ENCODE measurements around the gene NHSL1. TPM values are rescaled to one million over a fixed set of nuclear protein-coding genes. Genes with fewer than 3 reads are reported as not detected.
A peak's percentile ranks its signal among the peaks of the same experiment; 100 is the strongest.

NHSL1 gene
- total RNA-seq, 3 donors from 2014 or later = 53.1 to 155 (median 107) TPM

GRCh38 chr6:138537106-138537505, 37.8 kb upstream of the NHSL1 start:
- H3K4me3 ChIP-seq = no peak overlapping the region
- TF ChIP-seq CTCF (IDR thresholded peaks at IDR 0.05) = no peak
- no peaks in the 10 kb centered on the region for H3K4me1 ChIP-seq (ENCODE audit: low read depth)
- no peak for ATAC-seq
- no peaks in the 10 kb centered on the region for H3K9me3 ChIP-seq
- H3K36me3 ChIP-seq (ENCODE audit: low read depth) = no peaks in the 10 kb centered on the region
- intact Hi-C loops (cut with DNase I, micrococcal nuclease) = no loop called here
- no peak for DNase-seq

- Histone ChIP-seq H3K4me1 (ENCODE audit: low read depth) (no peaks in the 10 kb centered on the region), H3K36me3 (ENCODE audit: low read depth) (no peaks in the 10 kb centered on the region), H3K9me3 (no peaks in the 10 kb centered on the region), H3K4me3 (no peak overlapping the region)
- ATAC-seq = peak; percentile 92
- no peak for TF ChIP-seq CTCF (IDR thresholded peaks at IDR 0.05)
- no peak for DNase-seq
- intact Hi-C loops (cut with DNase I, micrococcal nuclease) = no loop called here
Observed at GRCh38 chr6:138535728-138536455, 36.6 kb upstream of the NHSL1 start.

GRCh38 chr6:138533667-138534066, 34.4 kb upstream of the NHSL1 start:
- no peaks in the 10 kb centered on the region for H3K4me1 ChIP-seq (ENCODE audit: low read depth)
- no peak overlapping the region for H3K4me3 ChIP-seq
- H3K36me3 ChIP-seq (ENCODE audit: low read depth) = no peaks in the 10 kb centered on the region
- ATAC-seq (no peak), DNase-seq (no peak)
- H3K9me3 ChIP-seq = no peaks in the 10 kb centered on the region
- intact Hi-C loops (cut with DNase I, micrococcal nuclease) = no loop called here
- no peak for TF ChIP-seq CTCF (IDR thresholded peaks at IDR 0.05)

- DNase-seq = no peak
- TF ChIP-seq CTCF (IDR thresholded peaks at IDR 0.05) = no peak
- H3K9me3 ChIP-seq = no peaks in the 10 kb centered on the region
- no peak overlapping the region for H3K4me3 ChIP-seq
- no peaks in the 10 kb centered on the region for H3K36me3 ChIP-seq (ENCODE audit: low read depth)
- no peaks in the 10 kb centered on the region for H3K4me1 ChIP-seq (ENCODE audit: low read depth)
- intact Hi-C loops (cut with DNase I, micrococcal nuclease) = no loop called here
- no peak for ATAC-seq
Observed at GRCh38 chr6:138531387-138531786, 32.1 kb upstream of the NHSL1 start.

GRCh38 chr6:138529478-138529877, 30.2 kb upstream of the NHSL1 start:
- no peak for DNase-seq
- H3K9me3 ChIP-seq = no peaks in the 10 kb centered on the region
- H3K4me3 ChIP-seq = no peak overlapping the region
- intact Hi-C loops (cut with DNase I, micrococcal nuclease) = no loop called here
- H3K4me1 ChIP-seq (ENCODE audit: low read depth) = no peaks in the 10 kb centered on the region
- TF ChIP-seq CTCF (IDR thresholded peaks at IDR 0.05) = no peak
- H3K36me3 ChIP-seq (ENCODE audit: low read depth) = no peaks in the 10 kb centered on the region
- no peak for ATAC-seq

- no peak for DNase-seq
- no peaks in the 10 kb centered on the region for H3K9me3 ChIP-seq
- no peak overlapping the region for H3K4me3 ChIP-seq
- no peaks in the 10 kb centered on the region for H3K36me3 ChIP-seq (ENCODE audit: low read depth)
- no peaks in the 10 kb centered on the region for H3K4me1 ChIP-seq (ENCODE audit: low read depth)
- intact Hi-C loops (cut with DNase I, micrococcal nuclease) = no loop called here
- no peak for TF ChIP-seq CTCF (IDR thresholded peaks at IDR 0.05)
- ATAC-seq = no peak
Observed at GRCh38 chr6:138528956-138529355, 29.7 kb upstream of the NHSL1 start.

Measured in mucosa of descending colon (tissue), 3 donors.